HG03565 (cell line): ENCODE data around the gene ADH7.
"Not testable (repeated sequence)": the region's sequence is repeated elsewhere in the genome, so short reads cannot be mapped to it uniquely, and the experiment has no call there.

Source experiments
- ATAC-seq: cut with Tn5 transposase; IDR thresholded peaks from one replicate; pipeline ENCODE4 v1.9.1; 2021; ENCODE audit warnings: mild to moderate bottlenecking, moderate library complexity; ENCODE audit not compliant: unreplicated experiment

ADH7 gene

GRCh38 chr4:99417125-99417524 is 18.0 kb downstream of the ADH7 start:
- no peak for ATAC-seq

DNA sequence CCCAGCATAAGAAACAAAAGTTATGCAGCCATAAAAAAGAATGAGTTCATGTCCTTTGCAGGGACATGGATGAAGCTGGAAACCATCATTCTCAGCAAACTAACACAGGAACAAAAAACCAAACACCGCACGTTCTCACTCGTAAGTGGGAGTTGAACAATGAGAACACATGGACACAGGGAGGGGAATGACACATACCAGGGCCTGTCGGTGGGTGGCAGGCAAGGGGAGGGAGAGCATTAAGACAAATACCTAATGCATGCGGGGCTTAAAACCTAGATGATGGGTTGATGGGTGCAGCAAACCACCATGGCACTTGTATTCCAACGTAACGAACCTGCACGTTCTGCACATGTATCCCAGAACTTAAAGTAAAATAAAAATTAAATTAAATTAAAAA is 19.4 kb downstream of the ADH7 start:
- not testable (repeated sequence) for ATAC-seq

DNA sequence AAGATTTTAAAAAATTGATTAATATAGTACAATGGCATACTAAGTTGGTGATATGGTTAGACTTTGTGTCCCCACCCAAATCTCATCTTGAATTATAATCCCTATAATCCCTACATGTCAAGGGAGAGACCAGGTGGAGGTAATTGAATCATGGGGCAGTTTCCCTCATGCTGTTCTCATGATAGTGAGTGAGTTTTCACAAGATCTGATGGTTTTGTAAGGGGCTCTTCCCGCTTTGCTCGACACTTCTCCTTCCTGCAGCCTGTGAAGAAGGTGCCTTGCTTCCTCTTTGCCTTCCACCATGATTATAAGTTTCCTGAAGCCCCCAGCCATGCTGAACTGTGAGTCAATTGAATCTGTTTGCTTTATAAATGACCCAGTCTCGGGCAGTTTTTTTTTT is 20.2 kb downstream of the ADH7 start:
- ATAC-seq, result not testable (repeated sequence)

GRCh38 chr4:99414401-99414800 is 20.7 kb downstream of the ADH7 start:
- no peak for ATAC-seq

DNA sequence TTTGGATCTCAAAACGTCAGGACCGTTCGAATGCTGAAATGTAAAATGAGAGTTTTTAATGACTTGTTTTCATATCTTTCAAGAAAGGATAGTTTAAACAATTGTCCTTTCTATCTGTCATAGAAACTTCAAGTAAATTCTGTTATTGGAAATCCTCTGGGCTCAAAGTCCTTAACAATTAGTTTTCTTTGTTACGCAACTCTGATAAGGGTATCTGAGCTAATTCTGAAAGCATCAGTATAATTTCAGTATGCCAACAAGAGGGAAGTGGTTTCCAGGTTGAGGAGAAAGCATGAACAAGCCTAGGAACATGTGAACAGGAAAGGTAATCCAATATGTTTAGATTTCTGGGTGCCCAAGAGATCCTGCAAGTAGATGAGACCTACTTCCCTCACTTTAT is 22.0 kb downstream of the ADH7 start:
- no peak for ATAC-seq

DNA sequence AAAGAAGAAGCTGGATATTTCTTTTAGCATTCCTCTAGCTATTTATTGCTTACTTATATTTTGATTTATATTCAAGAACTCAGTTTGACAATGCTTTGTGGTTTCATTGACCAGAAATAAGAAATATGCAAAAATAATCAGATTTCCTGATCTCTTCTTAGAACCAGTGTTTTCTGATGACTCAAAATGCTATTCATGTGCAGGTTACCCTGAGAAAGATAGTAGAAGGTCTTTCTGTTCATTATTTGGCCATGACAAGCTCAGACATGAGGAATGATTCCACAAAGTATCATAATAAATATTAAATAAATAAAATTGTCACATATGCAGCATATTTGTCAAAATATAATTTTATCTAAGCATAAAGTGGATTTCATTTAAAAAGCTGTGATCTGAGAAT is 24.1 kb downstream of the ADH7 start:
- no peak for ATAC-seq

DNA sequence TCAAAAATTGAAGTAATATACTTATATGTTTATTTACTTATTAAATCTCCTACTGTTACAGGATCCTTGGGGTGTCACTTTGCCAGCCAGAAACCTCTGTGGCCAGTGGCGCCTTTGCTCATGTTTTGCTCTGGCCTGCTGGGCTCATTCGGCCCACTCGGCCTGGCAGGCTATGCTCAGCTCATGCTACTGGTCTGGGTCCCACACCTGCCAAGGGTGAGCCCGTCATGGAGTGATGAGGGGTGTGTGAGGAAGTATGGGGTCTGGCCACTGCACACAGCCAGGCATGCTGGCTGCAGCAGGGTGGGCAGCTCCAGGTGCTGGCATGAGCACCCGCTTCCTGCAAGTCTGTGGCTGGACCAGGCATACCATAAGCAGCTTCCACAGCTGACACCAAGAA is 25.1 kb downstream of the ADH7 start:
- ATAC-seq, result no peak

DNA sequence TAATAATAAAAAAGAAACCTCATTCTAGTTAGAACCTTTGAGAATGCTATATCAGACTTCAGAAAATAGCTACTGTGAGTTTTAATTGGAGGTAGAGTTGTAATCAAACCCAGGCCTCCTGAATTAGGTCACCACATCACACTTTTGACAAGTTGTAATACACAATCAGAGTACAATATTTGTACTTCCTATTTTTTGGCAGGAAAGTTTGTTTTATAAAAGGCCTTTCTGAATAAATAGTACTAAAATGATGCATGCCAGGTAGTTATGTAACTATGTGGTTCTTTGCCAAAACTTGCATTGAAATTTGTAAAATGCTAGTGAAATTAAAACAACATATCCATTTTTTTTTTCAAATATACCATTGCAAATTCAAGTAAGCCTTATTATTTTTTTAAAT is 26.8 kb downstream of the ADH7 start:
- no peak for ATAC-seq

DNA sequence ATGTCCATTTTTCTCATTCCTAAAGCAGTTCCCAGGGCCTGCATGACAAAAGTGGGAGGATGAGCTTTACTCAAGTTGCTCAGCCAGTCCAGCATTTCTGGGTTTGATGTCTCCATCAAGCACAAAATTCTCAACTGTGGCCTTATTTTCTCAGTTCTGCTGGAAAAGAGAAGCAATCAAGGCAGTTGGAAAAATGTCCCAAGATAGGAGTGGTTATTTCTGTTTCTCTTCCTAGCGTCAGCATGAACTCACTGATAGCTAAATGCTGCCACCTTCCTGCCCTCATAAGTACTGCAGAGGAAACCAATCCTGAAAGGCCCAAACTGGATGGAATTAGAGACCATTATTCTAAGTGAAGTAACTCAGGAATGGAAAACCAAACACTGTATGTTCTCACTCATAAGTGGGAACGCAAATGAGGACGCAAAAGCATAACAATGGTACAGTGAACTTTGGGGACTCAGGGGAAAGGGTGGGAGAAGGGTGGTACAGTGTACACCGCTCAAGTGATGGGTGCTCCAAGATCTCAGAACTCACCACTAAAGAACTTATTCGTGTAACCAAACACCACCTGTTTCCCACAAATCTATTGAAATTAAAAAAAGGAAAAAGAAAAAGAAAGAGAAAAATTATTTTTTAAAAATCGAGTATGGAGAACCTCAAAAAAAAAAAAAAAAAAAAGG is 29.6 kb downstream of the ADH7 start:
- no peak for ATAC-seq

DNA sequence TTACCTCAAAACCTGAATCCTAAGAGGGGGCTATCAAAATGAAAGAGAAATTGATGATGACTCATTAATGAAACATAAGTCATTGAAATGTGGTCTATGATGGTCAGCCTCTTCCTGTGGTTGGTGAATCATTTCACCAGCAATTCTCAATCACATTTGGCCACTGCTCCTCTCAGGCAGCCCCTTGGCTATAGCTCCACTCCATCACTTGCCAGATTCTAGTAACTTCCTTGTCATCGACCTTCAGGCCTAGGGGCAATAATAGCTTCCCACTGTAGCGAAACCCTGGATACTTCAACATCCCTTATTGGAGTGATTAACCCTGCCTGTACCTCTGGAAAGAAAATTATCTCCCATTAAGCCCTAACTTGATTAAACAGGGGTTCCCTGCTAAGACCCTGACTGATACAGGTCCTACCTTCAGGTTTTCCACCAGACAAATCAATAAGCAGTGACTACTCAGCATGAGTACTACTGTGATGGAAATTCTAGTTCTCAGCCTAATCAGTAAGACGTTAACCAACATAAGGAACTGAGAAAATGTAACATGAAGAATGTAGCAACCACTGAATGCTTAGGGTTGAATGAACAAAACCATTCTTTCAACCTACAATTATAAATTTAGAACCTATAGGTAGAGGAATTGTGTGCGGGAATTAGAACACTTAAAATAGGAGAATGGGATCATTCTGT is 30.4 kb downstream of the ADH7 start:
- ATAC-seq, result peak; percentile 89

DNA sequence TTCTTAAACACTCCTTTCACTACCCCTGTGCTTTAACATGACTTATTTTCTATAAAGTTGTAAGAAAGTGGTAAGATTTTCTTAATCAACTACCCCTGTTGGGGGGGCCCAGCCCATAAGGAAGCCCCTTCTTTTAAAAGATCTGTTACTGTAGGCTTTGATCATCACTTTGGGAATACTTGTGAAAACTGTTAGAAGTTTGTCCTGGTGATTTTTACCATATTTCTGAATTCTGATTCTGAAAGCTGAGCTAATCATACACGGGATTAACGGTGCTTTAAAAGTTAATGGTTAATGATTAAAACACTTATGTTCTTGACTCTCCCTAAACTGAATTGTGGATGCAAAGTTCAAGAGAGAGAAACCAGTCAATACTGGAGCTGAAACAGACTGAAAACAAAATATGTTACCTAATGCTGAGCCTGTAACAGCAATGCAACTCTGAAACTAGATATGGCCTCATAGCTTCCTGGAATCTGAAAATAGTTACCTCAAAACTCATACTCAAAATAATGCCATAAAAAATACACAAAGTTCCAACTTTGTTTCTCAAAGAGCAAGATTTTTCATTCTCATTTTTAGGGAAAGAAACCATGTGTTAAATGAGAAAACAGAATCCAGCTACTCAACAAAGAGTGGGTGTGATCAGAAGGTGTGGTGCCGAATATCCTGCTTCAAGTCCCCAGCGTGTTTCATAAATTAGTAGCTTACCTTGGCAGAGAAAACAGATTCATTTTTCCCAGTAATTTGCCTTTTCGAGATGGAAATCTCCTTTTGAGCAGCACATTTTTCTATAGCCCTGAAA is 31.6 kb downstream of the ADH7 start:
- ATAC-seq, result peak; percentile 62

- no peak for ATAC-seq
Observed at GRCh38 chr4:99402765-99403164, 32.4 kb downstream of the ADH7 start.

DNA sequence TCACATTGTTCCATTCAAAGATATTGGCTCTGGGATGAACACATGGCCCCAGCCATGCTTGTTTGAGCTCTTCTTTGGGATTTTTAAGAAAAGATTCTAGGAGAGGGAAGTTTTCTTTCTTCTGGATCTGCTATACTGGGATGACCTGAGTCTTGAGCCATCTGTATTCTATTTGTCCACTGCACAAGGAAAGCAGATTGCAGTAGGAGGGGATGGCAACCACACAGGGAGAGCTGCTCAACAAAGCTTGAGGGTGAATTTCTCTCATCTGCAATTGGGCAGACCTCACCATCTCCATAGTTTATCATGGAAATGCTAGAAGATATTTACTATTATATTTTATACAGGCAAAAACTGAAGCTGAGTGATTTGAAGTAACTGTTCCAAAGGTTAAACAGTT is 34.3 kb downstream of the ADH7 start:
- no peak for ATAC-seq

GRCh38 chr4:99399017-99399416 is 36.1 kb downstream of the ADH7 start:
- no peak for ATAC-seq

DNA sequence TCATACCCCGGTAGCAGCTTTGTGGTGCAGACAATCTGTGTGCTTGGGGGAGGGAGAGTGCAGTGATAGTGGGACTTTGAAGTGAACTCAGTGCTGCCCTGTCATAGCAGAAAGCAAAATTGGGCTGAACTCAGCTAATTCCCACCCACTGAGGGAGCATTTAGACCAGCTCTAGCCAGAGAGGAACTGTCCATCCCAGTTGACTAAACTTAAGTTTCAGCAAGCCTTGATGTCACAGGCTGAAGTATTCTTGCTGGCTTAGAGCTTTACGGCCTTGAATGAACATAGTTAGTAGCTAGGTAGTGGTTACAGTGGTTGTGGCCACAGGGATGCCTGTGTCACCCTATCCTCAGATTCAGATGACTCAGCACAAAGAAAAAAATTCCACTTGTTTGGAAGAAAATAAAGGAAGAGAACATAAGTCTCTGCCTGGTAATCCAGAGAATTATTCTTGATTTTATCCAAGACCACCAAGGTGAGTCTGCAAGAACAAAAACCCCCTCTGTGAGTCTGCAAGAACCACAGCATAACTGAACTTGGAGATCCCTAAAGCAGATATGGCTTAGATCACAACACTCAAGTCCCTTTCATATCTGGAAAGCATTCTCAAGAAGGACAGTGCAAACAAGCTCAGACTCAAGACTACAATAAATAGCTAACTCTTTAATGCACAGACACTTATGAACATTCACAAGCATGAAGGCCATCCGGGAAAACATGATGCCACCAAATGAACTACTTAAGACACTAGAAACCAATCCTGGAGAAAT is 39.4 kb downstream of the ADH7 start:
- ATAC-seq, result no peak

DNA sequence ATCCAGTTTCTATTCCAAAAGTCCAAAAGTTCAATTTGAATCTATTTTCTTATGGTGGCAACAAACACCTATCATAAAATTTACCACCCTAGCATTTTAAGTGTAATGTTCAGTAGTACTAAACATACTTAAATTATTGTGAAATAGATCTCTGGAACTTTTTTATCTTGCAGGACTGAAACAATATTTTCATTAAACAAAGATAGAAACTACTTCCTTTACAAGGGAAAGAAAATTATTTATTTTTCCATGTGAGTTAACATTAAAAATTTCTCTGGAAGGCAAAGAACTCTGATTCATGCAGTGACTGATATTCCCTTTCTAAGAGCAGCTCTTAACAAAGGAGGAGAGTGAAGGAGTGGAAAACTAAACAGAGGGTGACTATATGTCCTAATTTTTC is 40.2 kb downstream of the ADH7 start:
- ATAC-seq, result no peak

DNA sequence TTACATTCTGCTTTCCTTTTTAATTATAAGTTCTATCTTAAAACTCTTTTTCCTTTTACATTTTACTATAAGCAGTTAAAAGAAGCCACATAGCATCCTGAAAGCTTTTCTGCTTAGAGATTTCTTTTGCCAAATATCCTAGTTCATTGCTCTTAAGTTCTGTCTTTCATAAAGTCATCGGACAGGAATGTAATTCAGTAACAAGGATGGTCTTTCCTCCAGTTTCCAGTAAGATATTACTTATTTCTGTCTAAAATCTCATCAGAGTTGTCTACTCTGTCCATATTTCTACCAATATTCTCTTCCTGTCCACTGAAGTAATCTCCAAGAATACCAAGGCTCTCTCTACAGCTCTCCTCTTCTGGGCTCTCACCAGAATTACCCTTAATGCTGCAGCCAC is 45.1 kb downstream of the ADH7 start:
- no peak for ATAC-seq

- no peak for ATAC-seq
Observed at GRCh38 chr4:99389606-99390005, 45.5 kb downstream of the ADH7 start.

DNA sequence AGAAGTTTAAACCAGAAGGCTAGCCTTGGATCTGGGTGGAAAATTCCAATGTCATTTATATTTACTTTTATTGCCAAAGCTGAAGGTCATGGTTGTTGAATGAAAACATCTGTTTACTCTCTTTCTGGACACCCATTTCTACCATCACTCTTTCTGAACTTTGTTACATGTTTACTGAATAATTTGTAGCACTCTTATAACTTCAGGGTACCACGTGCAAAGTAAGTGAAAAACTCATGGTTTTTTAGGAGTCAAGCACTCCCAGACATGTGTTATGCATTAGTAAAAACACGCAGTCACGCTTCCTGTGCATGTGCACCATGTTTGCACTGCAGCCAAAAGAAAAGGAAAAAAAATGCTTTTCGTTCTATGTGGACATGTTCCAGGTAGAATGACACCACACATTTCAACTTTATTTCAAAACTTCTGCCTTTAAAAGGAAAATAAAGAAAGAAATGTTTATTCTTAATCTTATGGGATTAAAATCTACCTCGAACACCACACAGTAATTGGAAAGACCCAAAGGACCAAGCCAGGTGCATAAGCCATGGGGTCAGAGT is 51.2 kb downstream of the ADH7 start:
- ATAC-seq, result no peak

DNA sequence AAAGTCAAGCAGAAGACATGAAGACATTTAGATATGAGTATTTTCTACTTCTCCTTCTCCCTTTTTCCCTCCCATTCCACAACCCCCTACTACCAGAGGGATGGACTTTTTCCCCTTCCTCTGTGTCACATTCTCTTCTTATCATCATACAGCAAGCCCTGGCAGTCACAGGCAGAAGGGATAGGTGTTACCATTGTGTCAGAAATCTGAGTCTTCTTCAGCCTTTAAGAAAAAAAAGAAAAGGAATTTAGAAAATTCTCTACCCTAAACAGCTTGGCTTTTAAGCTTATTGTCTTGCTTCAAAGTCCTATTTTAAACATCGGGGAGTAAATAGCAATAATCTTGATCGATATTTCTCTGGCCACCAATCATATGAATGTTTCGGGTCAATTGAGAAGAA is 51.7 kb downstream of the ADH7 start:
- ATAC-seq, result no peak
